ENCODE data around the gene RRP1B.

GRCh38 chr21:43634618-43635017 lies 24.7 kb upstream of the RRP1B start:
- TF ChIP-seq CTCF (IDR thresholded peaks at IDR 0.05; ENCODE audit: poor library complexity) (no peak), EZH2 (IDR thresholded peaks at IDR 0.05; ENCODE audit: borderline replicate concordance) (no peak)
